ENCODE results near the gene PHLPP1.

DNA sequence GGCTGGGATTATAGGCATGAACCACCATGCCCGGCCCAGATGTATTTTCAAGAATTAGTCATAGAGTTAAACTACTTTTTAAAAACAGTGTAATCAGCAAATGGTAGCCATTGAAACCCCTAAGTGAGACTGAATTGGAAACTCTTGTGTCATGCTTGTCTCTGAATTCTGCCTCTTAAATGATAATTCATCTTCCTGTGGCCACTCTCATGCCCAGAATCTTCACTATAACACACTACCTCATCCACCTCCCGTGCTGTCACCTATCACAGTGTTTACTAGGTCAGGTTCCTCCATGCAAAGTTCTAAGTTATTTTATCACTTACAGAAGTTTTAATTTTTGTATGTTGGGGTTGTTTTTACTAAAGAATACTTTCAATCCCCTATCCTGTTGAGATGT, 197.5 kb downstream of the PHLPP1 start:
- TF ChIP-seq, protein P1, sequence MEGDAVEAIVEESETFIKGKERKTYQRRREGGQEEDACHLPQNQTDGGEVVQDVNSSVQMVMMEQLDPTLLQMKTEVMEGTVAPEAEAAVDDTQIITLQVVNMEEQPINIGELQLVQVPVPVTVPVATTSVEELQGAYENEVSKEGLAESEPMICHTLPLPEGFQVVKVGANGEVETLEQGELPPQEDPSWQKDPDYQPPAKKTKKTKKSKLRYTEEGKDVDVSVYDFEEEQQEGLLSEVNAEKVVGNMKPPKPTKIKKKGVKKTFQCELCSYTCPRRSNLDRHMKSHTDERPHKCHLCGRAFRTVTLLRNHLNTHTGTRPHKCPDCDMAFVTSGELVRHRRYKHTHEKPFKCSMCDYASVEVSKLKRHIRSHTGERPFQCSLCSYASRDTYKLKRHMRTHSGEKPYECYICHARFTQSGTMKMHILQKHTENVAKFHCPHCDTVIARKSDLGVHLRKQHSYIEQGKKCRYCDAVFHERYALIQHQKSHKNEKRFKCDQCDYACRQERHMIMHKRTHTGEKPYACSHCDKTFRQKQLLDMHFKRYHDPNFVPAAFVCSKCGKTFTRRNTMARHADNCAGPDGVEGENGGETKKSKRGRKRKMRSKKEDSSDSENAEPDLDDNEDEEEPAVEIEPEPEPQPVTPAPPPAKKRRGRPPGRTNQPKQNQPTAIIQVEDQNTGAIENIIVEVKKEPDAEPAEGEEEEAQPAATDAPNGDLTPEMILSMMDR (conservative IDR thresholded peaks at IDR 0.05; ENCODE audit: low read length) = no peak
- no peak for TF ChIP-seq EZH2phosphoT487 (IDR thresholded peaks at IDR 0.05; ENCODE audit: borderline replicate concordance, low read depth, low read length)

All from OCI-LY7 (cell line).